Measurements from ENCODE around the gene POU2AF2.

The POU2AF2 gene

DNA sequence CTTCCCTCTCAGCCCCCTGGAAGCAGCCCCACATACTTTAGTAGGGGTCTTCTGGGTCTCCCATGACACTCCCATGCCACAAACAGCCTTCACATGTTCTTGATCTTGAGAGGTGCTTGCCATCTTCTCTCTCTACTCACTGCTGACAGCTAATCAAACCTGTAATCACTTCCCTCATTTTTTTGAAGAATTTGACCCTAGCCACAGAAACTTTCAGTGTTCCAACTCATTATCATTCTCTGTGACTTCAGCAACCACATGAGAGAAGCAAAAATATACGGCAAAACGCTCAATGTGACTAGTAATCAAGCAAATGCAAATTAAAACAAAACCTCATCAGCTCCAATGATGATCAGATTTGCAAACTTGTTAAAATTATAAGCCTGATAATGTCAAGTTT, 38.3 kb upstream of the POU2AF2 start:
- TF ChIP-seq TAF1 (IDR thresholded peaks at IDR 0.05; ENCODE audit: borderline replicate concordance, insufficient read depth, low read length) (no peak), FOXP2 (optimal IDR thresholded peaks at IDR 0.05; ENCODE audit: borderline replicate concordance, extremely low read depth, extremely low read length, insufficient read depth) (no peak), SIN3A (IDR thresholded peaks at IDR 0.05; ENCODE audit: borderline replicate concordance, insufficient read depth, low read length) (no peak), POLR2AphosphoS5 (IDR thresholded peaks at IDR 0.05; ENCODE audit: low read depth, low read length) (no peak)
- TF ChIP-seq, protein P1, sequence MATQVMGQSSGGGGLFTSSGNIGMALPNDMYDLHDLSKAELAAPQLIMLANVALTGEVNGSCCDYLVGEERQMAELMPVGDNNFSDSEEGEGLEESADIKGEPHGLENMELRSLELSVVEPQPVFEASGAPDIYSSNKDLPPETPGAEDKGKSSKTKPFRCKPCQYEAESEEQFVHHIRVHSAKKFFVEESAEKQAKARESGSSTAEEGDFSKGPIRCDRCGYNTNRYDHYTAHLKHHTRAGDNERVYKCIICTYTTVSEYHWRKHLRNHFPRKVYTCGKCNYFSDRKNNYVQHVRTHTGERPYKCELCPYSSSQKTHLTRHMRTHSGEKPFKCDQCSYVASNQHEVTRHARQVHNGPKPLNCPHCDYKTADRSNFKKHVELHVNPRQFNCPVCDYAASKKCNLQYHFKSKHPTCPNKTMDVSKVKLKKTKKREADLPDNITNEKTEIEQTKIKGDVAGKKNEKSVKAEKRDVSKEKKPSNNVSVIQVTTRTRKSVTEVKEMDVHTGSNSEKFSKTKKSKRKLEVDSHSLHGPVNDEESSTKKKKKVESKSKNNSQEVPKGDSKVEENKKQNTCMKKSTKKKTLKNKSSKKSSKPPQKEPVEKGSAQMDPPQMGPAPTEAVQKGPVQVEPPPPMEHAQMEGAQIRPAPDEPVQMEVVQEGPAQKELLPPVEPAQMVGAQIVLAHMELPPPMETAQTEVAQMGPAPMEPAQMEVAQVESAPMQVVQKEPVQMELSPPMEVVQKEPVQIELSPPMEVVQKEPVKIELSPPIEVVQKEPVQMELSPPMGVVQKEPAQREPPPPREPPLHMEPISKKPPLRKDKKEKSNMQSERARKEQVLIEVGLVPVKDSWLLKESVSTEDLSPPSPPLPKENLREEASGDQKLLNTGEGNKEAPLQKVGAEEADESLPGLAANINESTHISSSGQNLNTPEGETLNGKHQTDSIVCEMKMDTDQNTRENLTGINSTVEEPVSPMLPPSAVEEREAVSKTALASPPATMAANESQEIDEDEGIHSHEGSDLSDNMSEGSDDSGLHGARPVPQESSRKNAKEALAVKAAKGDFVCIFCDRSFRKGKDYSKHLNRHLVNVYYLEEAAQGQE (IDR thresholded peaks at IDR 0.05; ENCODE audit: insufficient read depth in 1 of 2, low read depth in 2 of 2, low read length in 2 of 2), result no peak

DNA sequence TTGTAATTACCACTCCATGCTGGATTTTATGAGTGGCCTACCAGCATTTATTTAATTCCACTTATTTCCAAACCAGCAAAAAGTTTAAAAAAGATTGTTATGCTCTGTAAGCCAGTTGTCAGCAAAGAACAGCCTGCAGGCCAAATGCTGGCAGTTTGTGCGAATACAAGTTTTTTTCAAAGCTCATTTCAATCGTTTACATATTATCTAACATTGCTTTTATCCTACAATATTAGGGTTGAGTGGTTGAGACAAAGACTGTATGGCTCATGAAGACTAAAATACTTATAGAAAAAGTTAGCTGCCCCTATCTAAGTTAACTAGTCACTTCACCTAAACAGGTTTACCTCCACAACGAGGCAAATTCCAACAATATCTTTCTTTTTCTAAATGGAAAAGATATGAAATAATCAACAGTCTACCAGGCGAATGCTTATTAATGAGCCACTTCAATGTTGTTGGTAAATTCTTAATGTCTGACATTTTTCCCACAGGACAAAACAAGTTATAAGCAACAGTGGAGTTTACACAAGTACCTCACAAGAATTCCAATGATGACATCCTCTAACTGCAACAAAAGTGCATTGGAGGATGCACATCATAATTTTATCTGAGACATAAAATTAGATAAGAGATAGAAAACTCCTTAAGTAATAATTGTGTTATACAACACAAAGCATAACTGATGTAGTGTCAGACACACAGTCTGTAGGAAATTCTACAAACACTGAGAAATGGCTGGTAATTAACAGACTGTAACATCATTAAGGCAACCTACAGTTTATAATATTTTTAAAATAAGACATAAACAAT, 35.8 kb upstream of the POU2AF2 start:
- TF ChIP-seq TAF1 (IDR thresholded peaks at IDR 0.05; ENCODE audit: borderline replicate concordance, insufficient read depth, low read length) (no peak), POLR2AphosphoS5 (IDR thresholded peaks at IDR 0.05; ENCODE audit: low read depth, low read length) (no peak), FOXP2 (optimal IDR thresholded peaks at IDR 0.05; ENCODE audit: borderline replicate concordance, extremely low read depth, extremely low read length, insufficient read depth) (no peak), SIN3A (IDR thresholded peaks at IDR 0.05; ENCODE audit: borderline replicate concordance, insufficient read depth, low read length) (no peak)
- TF ChIP-seq, protein P1 (IDR thresholded peaks at IDR 0.05; ENCODE audit: insufficient read depth in 1 of 2, low read depth in 2 of 2, low read length in 2 of 2), result no peak

DNA sequence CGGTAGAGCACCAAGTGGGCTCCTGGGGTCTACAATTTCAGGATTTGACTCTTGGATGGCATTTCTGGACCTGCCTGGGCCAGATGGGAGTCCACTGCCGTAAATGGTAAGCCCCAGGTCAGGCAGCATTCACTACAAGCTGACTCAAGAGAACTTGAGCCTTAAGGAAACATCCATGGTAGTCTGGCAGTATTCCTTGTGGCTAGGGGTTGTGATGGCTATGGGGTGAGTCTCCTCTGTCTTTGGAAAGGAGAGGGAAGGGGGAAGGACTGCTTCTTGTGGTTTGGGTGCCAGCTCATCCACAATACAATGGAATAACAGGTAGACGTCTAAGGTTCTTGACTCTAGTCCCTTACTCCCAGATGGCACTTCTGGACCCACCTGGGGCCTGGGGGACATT, 32.3 kb upstream of the POU2AF2 start:
- TF ChIP-seq TAF1 (IDR thresholded peaks at IDR 0.05; ENCODE audit: borderline replicate concordance, insufficient read depth, low read length) (no peak), FOXP2 (optimal IDR thresholded peaks at IDR 0.05; ENCODE audit: borderline replicate concordance, extremely low read depth, extremely low read length, insufficient read depth) (no peak), SIN3A (IDR thresholded peaks at IDR 0.05; ENCODE audit: borderline replicate concordance, insufficient read depth, low read length) (no peak), POLR2AphosphoS5 (IDR thresholded peaks at IDR 0.05; ENCODE audit: low read depth, low read length) (no peak)
- TF ChIP-seq, protein P1 (IDR thresholded peaks at IDR 0.05; ENCODE audit: insufficient read depth in 1 of 2, low read depth in 2 of 2, low read length in 2 of 2), result no peak

DNA sequence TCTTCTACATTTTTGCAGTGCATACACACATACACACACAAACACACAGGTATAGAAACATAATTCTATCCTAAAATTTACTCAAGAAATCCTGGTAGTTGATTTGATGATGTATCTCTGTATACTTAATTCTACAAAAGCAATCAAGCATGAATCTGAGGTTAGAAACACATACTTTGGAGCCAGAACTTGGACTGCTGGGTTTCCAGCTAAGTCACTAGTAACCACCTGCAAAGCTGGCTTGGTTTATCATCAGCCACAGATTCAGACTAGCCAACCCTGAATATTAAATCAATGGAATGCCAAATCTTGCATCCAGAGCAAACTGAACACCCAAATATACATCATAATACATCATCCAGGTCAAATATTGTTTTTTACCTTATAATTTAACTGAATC, 24.8 kb upstream of the POU2AF2 start:
- no peak for TF ChIP-seq TAF1 (IDR thresholded peaks at IDR 0.05; ENCODE audit: borderline replicate concordance, insufficient read depth, low read length)
- TF ChIP-seq SIN3A (IDR thresholded peaks at IDR 0.05; ENCODE audit: borderline replicate concordance, insufficient read depth, low read length), result no peak
- TF ChIP-seq, protein P1 (IDR thresholded peaks at IDR 0.05; ENCODE audit: insufficient read depth in 1 of 2, low read depth in 2 of 2, low read length in 2 of 2), result no peak
- TF ChIP-seq POLR2AphosphoS5 (IDR thresholded peaks at IDR 0.05; ENCODE audit: low read depth, low read length), result no peak
- TF ChIP-seq FOXP2 (optimal IDR thresholded peaks at IDR 0.05; ENCODE audit: borderline replicate concordance, extremely low read depth, extremely low read length, insufficient read depth), result no peak

Data from PFSK-1 (cell line).